Smooth muscle cell (in vitro differentiated cells): ENCODE measurements around the gene ATP10B. TPM values are rescaled to one million over a fixed set of nuclear protein-coding genes. Genes with fewer than 3 reads are reported as not detected.

ENCODE experiments used
- DNase-seq: peaks from one replicate; lab custom pipeline; 2025; ENCODE audit not compliant: unreplicated experiment; lab: John Stamatoyannopoulos, UW
- H2AFZ ChIP-seq: fragments of 200-600 bp; sonication (generic); 2 replicates; pipeline ENCODE4 v1.6.0; 2016; ENCODE audit warnings: antibody characterized with exemption, low read depth, mild to moderate bottlenecking
- H3F3A ChIP-seq: fragments of 200-600 bp; sonication (generic); 2 replicates; pipeline ENCODE4 v1.6.0; 2017; ENCODE audit warnings: antibody characterized with exemption, low read depth
- H3K27ac ChIP-seq: fragments of 200-600 bp; sonication (generic); 2 replicates; pipeline ENCODE4 v1.5.1; 2016; ENCODE audit warnings: low read depth, mild to moderate bottlenecking
- H3K27me3 ChIP-seq: fragments of 200-600 bp; sonication (generic); 2 replicates; pipeline ENCODE4 v1.6.1; 2016; ENCODE audit warnings: low read depth, mild to moderate bottlenecking
- H3K36me3 ChIP-seq: fragments of 200-600 bp; sonication (generic); 2 replicates; pipeline ENCODE4 v1.5.1; 2016; ENCODE audit warnings: low read depth
- H3K4me1 ChIP-seq: fragments of 200-600 bp; sonication (generic); 2 replicates; pipeline ENCODE4 v1.5.1; 2016; ENCODE audit warnings: low read depth
- H3K4me2 ChIP-seq: fragments of 200-600 bp; sonication (generic); 2 replicates; pipeline ENCODE4 v1.6.0; 2016; ENCODE audit warnings: mild to moderate bottlenecking
- H3K4me3 ChIP-seq: fragments of 200-600 bp; sonication (generic); 2 replicates; pipeline ENCODE4 v1.5.1; 2016; ENCODE audit warnings: mild to moderate bottlenecking
- H3K79me2 ChIP-seq: fragments of 200-600 bp; sonication (generic); 2 replicates; pipeline ENCODE4 v1.6.0; 2016; ENCODE audit warnings: low read depth, mild to moderate bottlenecking
- H3K9ac ChIP-seq: fragments of 200-600 bp; sonication (generic); 2 replicates; pipeline ENCODE4 v1.6.0; 2016; ENCODE audit warnings: low read depth
- H3K9me3 ChIP-seq: fragments of 200-600 bp; sonication (generic); replicated peaks from 2 replicates; pipeline ENCODE4 v1.5.1; 2016; ENCODE audit warnings: low read depth
- H4K20me1 ChIP-seq: fragments of 200-600 bp; sonication (generic); 2 replicates; pipeline ENCODE4 v1.6.0; 2016; ENCODE audit warnings: low read depth
- WGBS: methylation state at CpG from one replicate; pipeline ENCODE4 v1.1.7; 2016; ENCODE audit warnings: low lambda C conversion rate; 5-methylcytosine and 5-hydroxymethylcytosine counted together
- polyA plus RNA-seq: library from polyadenylated mRNA; unstranded; fragments of >200 nt; fragmentation: Nextera tagmentation; extraction: Ambion mirVana; gene quantifications from 2 replicates; pipeline ENCODE4 v1.2.1, GENCODE V29; 2016
- total RNA-seq: library from RNA; depleted of rRNA; stranded (reverse); fragments of >200 nt; gene quantifications from 2 replicates; pipeline ENCODE4 v1.2.3, GENCODE V29; 2014
- TF ChIP-seq, protein P1 (sequence below): fragments of 200-600 bp; sonication (generic); IDR thresholded peaks from 2 replicates; pipeline ENCODE4 v1.5.1; 2017; ENCODE audit warnings: borderline replicate concordance, mild to moderate bottlenecking, antibody characterized with exemption; ENCODE audit not compliant: insufficient read depth, poor library complexity, severe bottlenecking

Gene ATP10B
- total and polyA plus RNA-seq, 2 experiments from 2014 or later: 0.13 TPM; not detected in 1

DNA sequence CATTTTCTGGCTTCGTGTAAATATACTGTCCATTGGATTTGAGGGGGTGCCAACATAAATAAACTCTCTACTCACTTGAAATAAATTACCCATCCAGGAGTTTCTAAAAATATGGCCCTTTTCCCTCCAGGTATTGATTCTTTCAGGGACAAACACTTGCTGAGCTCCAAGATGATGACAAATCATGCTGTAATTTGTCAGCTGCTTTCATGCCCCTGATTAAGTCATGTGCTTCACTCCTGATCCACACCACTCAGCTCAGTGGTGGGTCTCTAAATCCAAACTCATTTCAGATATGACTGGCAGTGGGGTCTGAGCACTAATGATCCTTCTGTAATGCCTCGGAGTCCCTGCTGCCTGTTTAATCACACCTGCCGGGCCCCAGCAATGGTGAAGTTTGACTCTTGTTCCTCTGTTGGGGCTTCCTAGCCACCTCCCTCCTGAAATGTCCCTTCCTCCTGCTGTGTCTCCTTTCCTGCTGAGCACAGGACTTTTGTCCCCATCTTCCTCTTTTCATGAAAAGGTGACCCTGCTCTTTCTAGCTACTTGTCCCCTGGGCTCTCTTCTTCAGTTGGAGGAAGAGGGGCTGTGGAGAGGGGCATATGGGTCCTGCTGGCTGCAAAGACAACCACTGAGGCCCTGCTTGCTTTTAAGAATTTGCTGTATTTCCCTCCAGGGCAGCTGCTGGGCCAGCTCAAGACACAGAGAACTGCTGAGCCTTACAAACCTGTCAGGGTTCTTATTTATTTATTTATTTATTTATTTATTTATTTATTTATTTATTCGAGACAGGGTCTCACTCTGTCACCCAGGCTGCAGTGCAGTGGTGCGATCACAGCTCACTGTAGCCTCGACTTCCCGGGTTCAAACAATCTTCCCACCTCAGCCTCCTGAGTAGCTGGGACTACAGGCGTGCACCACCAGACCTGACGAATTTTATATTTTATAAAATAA lies 200.0 kb downstream of the ATP10B start:
- no peak overlapping the region for H3K27ac ChIP-seq
- no peaks in the 10 kb centered on the region for H3K36me3 ChIP-seq
- TF ChIP-seq, protein P1, sequence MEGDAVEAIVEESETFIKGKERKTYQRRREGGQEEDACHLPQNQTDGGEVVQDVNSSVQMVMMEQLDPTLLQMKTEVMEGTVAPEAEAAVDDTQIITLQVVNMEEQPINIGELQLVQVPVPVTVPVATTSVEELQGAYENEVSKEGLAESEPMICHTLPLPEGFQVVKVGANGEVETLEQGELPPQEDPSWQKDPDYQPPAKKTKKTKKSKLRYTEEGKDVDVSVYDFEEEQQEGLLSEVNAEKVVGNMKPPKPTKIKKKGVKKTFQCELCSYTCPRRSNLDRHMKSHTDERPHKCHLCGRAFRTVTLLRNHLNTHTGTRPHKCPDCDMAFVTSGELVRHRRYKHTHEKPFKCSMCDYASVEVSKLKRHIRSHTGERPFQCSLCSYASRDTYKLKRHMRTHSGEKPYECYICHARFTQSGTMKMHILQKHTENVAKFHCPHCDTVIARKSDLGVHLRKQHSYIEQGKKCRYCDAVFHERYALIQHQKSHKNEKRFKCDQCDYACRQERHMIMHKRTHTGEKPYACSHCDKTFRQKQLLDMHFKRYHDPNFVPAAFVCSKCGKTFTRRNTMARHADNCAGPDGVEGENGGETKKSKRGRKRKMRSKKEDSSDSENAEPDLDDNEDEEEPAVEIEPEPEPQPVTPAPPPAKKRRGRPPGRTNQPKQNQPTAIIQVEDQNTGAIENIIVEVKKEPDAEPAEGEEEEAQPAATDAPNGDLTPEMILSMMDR: no peak
- H3K27me3 ChIP-seq: no peaks in the 10 kb centered on the region
- no peaks in the 10 kb centered on the region for H3K79me2 ChIP-seq
- no peaks in the 10 kb centered on the region for H3K9me3 ChIP-seq
- no peaks in the 10 kb centered on the region for H4K20me1 ChIP-seq
- H2AFZ ChIP-seq: no peak overlapping the region
- no peak for DNase-seq
- no peak overlapping the region for H3K9ac ChIP-seq
- no peak overlapping the region for H3K4me3 ChIP-seq
- H3K4me1 ChIP-seq: no peaks in the 10 kb centered on the region
- no peak overlapping the region for H3K4me2 ChIP-seq
- 94% methylated on average over 9 of the region's 9 CpGs for WGBS
- no peaks in the 10 kb centered on the region for H3F3A ChIP-seq

DNA sequence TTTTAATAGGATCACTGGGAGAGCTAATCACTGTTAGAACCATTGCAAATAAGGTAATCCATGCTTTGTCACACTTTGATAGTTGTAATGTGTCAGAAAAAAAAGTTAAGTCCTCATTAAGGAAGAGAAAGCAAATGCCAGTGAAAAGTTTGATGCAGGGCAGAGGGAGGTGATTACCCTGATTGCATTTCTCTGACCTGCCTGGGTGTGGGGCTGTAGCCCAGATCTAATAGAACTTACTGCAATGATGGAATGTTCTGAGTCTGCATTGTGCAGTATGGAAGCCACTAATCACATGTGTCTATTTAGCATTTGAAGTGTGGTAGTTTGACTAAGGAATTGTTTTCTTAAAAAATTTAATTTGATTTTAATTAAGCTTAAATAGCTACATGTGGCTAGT lies 202.7 kb downstream of the ATP10B start:
- Histone ChIP-seq H3K9ac (no peak overlapping the region), H4K20me1 (no peaks in the 10 kb centered on the region), H3K36me3 (no peaks in the 10 kb centered on the region), H3K4me1 (no peaks in the 10 kb centered on the region), H3K27ac (no peak overlapping the region), H3F3A (no peaks in the 10 kb centered on the region), H3K4me2 (no peak overlapping the region), H3K79me2 (no peaks in the 10 kb centered on the region), H2AFZ (no peak overlapping the region), H3K4me3 (no peak overlapping the region), H3K27me3 (no peaks in the 10 kb centered on the region), H3K9me3 (no peaks in the 10 kb centered on the region)
- DNase-seq: no peak
- TF ChIP-seq, protein P1: peak; percentile 43

DNA sequence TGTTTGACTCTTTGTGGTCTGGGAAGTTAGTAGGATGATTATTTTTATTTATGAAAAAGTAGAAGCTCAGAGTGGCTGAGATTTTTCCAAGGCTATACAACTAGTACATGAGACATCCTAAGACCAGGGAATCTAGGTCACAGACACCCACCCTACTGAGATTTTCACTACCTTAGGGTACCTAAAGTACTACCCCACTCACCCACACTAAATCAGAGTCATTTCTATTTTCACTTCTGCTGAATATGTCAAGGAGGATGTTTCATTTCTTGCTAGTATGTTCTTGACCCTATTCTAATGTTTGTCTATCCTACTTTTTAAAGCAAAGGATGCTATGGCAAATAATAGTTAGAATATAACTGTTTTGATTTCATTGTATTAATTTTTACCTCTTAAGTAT lies 206.0 kb downstream of the ATP10B start:
- Histone ChIP-seq H3K27ac (no peak overlapping the region), H3K36me3 (no peaks in the 10 kb centered on the region), H3K27me3 (no peaks in the 10 kb centered on the region), H3F3A (no peaks in the 10 kb centered on the region), H3K4me1 (no peaks in the 10 kb centered on the region), H3K79me2 (no peaks in the 10 kb centered on the region), H3K9ac (no peak overlapping the region), H3K9me3 (no peaks in the 10 kb centered on the region), H3K4me3 (no peak overlapping the region), H2AFZ (no peak overlapping the region), H3K4me2 (no peak overlapping the region), H4K20me1 (no peaks in the 10 kb centered on the region)
- DNase-seq: no peak
- TF ChIP-seq, protein P1: no peak
